GM12873 (cell line): Measurements from ENCODE around the gene LGR6.
A peak's percentile ranks its signal among the peaks of the same experiment; 100 is the strongest.

Experiments
- TF ChIP-seq, protein P1 (sequence below): IDR thresholded peaks from 2 replicates; pipeline ENCODE4 v1.5.1; 2012; ENCODE audit warnings: low read depth, mild to moderate bottlenecking, moderate library complexity, low read length, control low read depth; ENCODE audit not compliant: insufficient read depth; ENCODE audit errors: missing control alignments

LGR6 gene

GRCh38 chr1:202155478-202156021 lies 38.0 kb upstream of the LGR6 start:
- TF ChIP-seq, protein P1, sequence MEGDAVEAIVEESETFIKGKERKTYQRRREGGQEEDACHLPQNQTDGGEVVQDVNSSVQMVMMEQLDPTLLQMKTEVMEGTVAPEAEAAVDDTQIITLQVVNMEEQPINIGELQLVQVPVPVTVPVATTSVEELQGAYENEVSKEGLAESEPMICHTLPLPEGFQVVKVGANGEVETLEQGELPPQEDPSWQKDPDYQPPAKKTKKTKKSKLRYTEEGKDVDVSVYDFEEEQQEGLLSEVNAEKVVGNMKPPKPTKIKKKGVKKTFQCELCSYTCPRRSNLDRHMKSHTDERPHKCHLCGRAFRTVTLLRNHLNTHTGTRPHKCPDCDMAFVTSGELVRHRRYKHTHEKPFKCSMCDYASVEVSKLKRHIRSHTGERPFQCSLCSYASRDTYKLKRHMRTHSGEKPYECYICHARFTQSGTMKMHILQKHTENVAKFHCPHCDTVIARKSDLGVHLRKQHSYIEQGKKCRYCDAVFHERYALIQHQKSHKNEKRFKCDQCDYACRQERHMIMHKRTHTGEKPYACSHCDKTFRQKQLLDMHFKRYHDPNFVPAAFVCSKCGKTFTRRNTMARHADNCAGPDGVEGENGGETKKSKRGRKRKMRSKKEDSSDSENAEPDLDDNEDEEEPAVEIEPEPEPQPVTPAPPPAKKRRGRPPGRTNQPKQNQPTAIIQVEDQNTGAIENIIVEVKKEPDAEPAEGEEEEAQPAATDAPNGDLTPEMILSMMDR, result no peak

- TF ChIP-seq, protein P1, result no peak
These were observed 37.0 kb upstream of the LGR6 start for GRCh38 chr1:202156590-202156989.

- TF ChIP-seq, protein P1, result no peak
These were observed 35.7 kb upstream of the LGR6 start for GRCh38 chr1:202157945-202158344.

DNA sequence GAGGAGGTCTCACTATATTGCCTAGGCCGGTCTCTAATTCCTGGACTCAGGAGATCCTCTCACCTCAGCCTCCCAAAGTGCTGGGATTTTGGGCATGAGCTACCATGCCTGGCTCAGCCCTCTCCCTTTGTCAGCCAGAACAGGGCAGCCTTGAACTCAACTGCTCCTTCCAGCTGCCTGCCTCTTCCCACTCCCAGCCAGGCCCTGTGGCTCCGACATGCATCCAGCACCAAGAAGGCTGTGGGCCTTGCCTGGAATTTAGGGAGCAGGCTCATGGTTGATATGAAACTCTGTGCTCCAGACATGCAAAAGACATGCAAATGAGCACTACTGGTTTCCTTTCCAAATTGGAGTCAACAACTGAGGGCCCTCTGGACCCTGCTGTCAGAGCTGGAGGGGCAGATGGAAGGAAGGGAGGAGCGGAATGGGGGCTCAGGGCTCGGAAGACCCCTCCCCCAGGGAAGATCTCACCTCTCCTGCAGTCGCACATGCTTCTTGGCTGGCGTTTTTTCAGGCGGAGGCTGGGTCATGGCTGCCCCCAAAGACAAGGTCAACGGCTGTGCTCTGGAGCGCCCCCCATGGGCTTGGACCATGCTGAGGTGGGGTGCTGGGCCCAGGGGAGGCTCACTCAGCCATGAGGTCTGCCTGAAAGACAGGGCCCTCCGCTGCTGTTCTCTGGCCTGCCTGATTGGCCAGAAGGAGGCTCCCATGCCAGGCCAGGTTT lies 34.6 kb upstream of the LGR6 start:
- TF ChIP-seq, protein P1, result peak; percentile 61

DNA sequence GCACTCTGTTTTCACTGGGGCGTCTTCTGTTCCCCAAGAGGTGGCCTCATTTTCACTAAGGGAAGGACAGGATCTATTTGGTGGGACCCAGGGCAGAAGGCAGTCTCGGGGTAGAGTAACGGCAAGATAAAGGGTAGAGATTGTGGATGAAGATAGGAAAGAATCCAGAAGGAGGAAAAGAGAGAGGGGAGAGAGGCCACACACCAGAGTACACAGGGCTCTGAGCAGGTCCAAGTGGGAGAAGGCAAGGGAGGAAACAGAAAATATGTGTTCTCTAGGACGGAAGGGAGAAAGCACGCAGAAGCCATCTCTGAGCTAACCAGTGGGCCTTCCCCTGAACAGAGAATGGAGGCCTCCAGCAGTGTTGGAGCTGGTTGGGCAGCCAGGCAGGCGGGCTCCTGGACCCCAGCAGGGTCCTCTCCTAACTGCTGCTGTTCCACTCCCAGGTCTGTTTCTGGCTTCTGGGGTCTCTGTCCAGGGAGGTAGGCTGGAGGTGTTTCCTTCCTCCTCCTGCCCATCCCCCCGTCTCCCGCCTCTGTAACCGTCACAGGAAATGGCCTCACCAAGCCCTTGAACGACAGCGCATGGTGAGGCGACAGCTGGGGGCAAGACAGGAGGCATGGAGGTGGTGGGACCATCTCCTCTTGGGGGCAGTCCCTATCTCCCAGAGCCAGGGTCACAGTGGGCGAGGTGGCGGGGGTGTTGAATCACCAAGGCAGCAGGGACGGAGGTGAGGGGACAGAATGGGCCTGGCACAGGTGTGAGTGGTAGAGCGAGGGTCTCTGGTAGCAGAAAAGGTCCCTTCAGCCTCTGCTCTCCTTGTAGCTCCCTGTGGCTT lies 33.8 kb upstream of the LGR6 start:
- TF ChIP-seq, protein P1, result no peak

DNA sequence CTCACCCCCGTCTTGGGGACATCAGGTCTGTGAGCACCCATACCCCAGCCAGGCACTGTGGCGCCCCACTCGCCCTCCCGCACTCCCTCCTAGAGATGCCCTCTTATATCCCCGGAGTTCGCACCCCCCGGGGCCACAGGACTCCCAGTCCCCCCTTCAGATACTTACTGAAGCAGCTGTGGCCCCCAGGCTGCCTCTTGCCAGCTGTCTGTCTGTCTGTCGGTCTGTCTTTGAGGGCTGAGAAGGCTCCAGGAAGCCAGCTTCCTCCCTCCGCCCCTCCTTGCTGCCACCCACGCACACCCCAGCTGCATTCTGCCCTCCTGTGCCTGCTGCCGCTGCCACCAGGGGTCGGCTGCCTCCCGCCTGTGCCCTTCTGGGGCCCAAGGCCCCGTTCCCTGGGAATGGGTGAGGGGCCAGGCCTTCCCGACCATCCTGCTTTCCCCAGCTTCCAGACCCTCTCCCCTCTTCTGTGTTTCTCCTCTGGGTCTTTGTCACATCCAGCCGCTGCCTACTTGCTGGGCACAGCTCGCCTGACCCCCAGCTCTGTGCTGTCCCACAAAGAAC lies 33.1 kb upstream of the LGR6 start, which contains the start of gene PTPN7:
TSS of gene PTPN7 (minus strand) at position 226 of the 564 bp plus-strand sequence. CDS start 1,200 bp downstream, outside the sequence.
- TF ChIP-seq, protein P1, result peak; percentile 72
